SK-MEL-5 (cell line): ENCODE data around the gene PHTF2. TPM values are rescaled to one million over a fixed set of nuclear protein-coding genes. Genes with fewer than 3 reads are reported as not detected.

ENCODE experiments used
- DNase-seq: peaks from one replicate; pipeline ENCODE4 v3.0.0-alpha.2; 2016; ENCODE audit warnings: low read depth, low spot score
- in situ Hi-C: cut with HindIII; loops from 2 replicates; pipeline ENCODE4 v1.10.0; 2016; ENCODE audit warnings: low sequenced_read_pairs, high pct_unique_total_duplicates, low pct_unique_long_range_greater_than_20kb
- total RNA-seq: library from RNA; depleted of rRNA; stranded (reverse); fragments of >200 nt; shearing (Covaris generic); gene quantifications from 2 replicates; pipeline ENCODE4 v1.2.3, GENCODE V29; 2014

The PHTF2 gene
- total RNA-seq, 1 experiment from 2014 or later = 23.2 TPM

DNA sequence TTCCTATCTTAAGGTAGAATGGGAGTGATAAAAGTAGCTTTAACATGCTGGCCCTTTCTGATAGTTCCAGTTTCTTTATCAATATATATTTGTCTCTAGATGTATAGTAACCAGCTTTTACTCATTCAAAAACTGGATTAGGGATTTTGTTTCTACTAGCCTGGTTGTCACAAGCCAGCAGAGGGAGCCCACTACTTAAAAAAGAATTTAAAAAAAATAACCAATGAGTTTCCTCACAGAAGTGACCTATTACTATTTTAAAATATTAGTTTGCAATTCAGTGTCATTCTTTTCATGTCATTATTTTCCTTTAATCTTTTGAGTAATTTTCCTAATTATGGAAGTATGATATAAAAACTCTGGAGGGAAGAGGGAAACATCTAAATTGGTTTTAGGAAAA, 142.1 kb downstream of the PHTF2 start:
- peak; percentile 72 for DNase-seq
- in situ Hi-C loops = no loop called here

- no peak for DNase-seq
- in situ Hi-C loops = no loop called here
Observed at GRCh38 chr7:77942431-77942830, 143.9 kb downstream of the PHTF2 start.

DNA sequence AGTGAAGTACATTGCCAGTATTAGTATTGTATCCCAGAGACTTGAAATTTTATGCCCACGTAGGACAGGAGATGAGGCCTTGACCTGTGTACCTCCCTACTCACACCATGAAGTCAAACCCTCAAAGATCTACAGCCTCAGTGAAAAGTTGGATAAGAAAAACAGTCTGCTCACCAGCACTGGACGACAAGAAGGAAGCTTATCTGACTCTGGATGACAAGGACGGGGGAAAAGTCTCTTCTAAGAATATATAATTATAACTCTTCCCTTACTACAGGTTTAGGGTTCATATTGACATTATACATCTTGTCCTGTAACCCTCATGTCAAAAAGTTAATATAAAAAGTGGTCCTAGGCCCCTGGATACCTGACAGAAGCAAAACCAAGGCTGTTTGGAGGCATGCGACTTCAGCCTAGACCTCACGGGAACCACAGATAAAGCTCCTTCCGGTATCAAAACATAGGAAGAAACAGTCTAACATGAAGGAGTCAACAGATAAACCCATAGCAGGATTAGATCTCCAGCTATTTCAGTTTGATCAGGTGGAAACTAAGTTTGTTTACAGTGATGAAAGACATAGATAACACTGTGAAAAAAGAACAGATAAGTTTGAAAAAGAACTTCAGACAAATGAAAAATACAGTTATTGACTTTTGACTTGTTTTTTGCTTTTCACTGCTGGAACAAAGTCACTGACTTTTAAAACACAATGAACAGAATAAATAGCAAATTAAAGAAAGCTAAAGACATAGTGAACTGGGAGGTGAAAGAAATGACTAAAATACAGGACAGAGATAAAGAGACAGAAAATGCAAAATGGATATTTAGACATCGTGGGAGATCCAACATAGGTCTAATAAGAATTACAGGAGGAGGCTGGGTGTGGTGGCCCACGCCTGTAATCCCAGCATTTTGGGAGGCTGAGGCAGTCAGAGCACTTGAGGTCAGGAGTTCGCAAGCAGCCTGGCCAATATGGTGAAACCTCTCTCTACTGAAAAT, 145.9 kb downstream of the PHTF2 start:
- DNase-seq = no peak
- in situ Hi-C loops = no loop called here

GRCh38 chr7:77950548-77950947, 152.0 kb downstream of the PHTF2 start:
- in situ Hi-C loops = no loop called here
- no peak for DNase-seq

DNA sequence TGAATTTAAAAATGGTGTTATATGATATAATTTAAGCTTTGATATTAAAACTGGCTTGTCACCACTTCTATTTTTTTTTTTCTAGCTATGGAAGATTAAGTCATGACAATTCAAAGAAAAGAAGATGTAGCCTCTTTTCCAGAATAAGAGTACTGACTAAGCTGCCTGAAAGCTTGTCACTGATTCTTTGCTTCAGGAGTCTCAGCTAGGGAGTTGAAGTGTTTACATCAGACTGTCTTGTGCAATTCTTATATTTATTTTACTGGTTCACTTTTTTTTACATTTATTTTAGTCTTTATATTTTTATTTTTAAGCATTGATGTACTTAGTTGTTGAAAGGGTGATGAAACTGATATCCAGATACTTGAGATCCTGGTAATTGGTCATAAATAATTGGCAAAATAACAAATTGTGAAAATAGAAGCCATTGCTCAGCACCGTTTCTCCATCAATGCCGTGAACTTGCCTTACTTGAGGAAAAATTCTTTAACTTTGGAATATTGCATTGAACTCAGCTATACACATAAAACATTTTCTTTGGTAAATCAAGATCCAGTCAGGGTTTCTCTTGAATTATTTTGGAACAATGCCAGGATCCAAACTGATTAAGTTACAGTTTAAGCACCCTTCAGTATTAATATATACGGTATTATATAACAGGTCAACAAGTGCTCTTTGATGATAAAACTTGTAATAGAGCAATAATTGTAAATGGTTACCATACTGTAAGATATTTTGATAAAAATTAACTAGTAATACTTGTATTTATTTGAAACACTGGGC, 156.4 kb downstream of the PHTF2 start:
- in situ Hi-C loops = no loop called here
- DNase-seq = no peak

DNA sequence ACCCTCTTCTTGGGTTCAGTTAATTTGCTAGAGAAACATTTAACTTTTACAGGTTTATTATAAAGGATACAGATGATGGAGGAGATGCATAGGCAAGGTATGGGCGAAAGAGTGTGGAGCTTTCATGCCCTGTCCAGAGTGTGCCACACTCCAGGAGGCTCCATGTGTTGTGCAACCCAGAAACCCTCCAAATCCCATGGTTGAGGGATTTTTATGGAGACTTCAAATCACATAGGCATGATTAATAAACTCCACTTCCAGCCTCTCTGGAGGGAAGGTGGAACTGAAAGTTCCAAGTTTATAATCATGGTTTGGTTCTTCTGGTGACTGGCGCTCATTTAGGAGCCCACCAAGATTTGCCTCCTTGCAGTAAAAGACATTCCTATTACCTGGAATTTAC, 159.9 kb downstream of the PHTF2 start:
- in situ Hi-C loops = no loop called here
- no peak for DNase-seq

GRCh38 chr7:77959080-77959479, 160.5 kb downstream of the PHTF2 start:
- in situ Hi-C loops = no loop called here
- no peak for DNase-seq

DNA sequence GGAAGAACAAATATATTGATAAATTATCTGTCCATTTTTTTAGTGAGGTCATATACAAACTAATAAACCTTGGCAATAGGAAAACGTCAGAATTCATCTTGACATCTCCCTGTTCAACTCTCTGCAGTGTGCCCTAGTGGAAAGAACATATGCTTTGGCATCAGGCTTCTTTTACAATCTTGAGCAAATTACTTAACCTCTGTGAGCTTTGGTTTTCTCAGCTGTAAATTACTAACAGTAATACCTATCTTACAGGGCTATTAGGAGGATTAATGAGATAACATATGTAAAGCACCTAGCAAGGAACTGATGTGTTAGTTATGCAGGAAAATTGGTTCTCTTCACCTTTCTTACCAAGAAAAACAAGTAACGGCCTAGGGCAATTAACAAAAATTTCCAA, 161.8 kb downstream of the PHTF2 start:
- in situ Hi-C loops = no loop called here
- DNase-seq = no peak

GRCh38 chr7:77967429-77967828, 168.9 kb downstream of the PHTF2 start:
- DNase-seq = no peak
- in situ Hi-C loops = no loop called here

- in situ Hi-C loops = no loop called here
- DNase-seq = no peak
Observed at GRCh38 chr7:77971726-77972125, 173.2 kb downstream of the PHTF2 start.

DNA sequence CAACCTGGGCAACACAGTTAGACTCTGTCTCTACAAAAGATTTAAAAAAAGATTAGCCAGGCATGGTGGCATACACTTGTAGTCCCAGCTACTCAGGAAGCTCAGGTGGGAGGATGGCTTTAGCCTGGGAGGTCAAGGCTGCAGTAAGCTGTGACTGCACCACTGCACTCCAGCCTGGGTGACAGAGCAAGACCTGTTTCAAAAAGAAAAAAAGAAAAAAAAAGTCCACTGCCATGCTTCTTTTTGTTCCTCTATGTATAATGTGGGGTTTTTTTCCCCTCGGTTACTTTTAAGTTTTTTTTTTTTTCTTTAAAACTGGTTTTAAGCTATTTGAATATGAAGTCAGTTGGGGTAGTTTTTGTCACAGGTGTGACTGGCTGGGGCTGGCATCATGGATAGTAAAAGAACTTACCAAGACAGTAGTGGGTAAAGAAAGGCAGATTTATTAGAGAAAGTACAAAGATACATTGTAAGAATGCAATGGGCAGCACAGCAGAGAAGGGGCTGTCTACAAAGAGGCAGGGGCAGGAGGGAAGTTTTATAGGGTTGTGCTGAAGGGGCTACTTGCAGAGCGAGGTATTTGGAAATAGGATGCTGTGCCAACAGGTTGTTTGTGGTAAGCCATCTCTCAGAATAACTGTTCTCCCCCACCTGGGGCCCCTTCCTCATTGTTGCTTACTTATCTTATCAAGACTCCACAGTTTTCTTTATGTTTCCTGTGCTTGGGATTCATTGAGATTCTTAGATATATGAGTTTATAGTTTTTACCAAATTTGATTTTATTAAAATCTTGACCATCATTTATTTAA, 177.3 kb downstream of the PHTF2 start:
- DNase-seq = no peak
- in situ Hi-C loops = no loop called here

- in situ Hi-C loops = no loop called here
- no peak for DNase-seq
Observed at GRCh38 chr7:77979219-77979618, 180.6 kb downstream of the PHTF2 start.

DNA sequence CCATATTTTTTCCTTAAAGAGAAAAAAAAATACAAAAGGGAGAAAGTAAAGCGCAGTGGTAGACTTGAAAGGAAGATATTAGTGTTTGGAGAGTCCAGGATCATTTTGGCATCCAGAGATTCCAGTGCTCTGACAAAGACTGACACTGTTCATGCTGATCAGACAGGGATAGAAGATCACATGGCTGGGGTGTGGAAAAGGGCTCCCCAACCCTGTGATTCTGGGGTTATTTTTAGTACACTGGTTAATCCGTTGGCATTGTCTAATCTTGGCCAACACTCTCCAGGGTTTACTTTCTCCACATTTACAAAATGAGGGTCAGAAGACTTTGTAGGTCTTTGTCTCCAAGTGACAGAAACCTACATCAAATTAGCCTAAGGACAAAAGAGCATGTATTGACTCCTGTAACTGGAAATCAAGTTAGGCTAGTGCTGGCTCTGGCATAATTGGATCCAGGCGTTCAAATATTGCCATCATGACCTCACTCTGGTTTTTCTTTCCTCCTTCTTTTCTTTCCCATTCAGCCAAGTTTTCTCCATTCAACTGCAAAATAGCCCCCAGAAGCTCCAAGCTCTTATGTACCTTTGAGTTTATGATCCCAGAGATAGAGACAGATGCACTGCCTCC, 181.6 kb downstream of the PHTF2 start:
- in situ Hi-C loops = no loop called here

DNA sequence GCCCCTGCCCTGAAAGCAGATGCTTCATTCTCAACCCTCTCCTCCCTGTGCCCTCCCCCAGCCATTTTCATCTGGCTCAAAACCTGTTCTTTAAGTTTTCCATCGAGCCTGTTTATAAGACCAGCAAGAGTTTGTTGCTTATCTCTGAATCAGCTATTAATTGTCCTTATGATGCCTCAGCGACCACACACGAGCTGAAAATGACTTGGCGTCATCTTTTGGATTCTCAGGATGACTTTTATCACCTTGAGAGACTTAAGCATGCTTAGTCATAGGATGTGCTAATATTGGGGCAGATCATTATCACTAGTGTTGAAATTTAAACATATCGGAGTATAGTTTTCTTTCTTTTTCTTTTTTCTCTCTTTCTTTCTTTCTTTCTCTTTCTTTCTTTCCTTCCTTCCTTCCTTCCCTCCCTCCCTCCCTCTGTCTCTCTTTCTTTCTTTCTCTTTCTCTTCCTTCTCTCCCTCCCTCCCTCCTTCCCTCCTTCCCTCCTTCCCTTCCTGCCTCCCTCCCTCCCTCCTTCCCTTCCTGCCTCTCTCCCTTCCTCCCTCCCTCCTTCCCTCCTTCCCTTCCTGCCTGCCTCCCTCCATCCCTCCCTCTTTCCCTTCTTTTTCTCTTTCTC, 184.5 kb downstream of the PHTF2 start:
- in situ Hi-C loops = no loop called here
- DNase-seq = no peak

More for the DNA sequence above, 181.6 kb downstream of the PHTF2 start:
- DNase-seq = peak; percentile 61

DNA sequence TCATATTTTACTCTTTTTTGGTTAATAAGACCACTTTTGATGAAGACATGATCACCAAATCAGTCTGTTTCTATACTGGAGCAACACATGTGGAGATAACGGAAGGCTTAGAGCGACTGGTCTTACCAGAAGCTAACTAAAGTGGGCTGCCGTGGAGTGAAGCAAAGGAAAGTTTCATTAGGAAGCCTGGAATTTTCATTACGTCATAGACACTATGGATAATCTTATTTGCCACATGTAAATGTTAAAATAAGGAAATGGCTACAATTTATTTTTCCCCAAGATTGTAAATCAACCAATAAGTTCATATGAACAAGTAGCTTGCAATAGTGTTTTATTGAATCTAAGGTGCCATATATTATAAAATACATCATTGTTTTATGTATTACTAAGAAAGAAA, 185.4 kb downstream of the PHTF2 start:
- in situ Hi-C loops = no loop called here
- DNase-seq = no peak

DNA sequence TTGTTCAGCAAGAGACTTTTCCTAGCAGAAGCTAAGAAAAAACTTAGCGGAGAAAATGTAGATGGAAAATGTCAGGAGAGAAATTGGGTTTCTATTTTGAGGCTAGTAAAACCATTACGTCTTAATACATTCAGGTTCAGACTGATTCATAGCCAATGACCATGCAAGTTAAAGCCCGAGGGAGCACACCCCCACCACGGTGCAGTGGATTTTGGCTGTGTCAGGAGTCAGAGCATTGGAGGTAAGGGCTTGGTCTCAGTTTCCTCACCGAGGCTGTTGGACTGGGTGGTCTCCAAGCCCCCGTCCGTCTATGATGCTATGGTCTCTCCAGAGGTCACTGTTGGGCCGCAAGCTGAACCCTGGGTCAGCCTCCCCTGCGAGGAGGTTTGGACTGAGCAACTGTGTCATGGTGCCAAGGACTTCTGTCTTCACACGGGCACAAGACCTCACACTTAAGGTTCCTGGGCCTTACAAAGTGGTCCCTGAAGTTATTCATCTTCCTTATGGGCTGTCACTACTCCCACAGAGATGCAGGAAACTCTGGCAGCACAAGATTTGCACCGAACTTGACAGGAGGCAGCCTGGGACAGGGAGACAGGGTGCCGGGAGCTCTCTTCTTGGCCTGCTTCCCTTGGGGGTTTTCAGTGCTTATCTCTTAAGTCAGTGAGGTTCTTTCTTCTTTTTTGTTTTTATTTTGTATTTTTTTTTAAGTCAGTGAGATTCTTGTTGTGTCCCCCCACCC, 186.8 kb downstream of the PHTF2 start:
- in situ Hi-C loops = no loop called here
- no peak for DNase-seq
